ENCODE measurements around the gene SLC12A9.
"Not testable (repeated sequence)": the region's sequence is repeated elsewhere in the genome, so short reads cannot be mapped to it uniquely, and the experiment has no call there.

The SLC12A9 gene, protein sequence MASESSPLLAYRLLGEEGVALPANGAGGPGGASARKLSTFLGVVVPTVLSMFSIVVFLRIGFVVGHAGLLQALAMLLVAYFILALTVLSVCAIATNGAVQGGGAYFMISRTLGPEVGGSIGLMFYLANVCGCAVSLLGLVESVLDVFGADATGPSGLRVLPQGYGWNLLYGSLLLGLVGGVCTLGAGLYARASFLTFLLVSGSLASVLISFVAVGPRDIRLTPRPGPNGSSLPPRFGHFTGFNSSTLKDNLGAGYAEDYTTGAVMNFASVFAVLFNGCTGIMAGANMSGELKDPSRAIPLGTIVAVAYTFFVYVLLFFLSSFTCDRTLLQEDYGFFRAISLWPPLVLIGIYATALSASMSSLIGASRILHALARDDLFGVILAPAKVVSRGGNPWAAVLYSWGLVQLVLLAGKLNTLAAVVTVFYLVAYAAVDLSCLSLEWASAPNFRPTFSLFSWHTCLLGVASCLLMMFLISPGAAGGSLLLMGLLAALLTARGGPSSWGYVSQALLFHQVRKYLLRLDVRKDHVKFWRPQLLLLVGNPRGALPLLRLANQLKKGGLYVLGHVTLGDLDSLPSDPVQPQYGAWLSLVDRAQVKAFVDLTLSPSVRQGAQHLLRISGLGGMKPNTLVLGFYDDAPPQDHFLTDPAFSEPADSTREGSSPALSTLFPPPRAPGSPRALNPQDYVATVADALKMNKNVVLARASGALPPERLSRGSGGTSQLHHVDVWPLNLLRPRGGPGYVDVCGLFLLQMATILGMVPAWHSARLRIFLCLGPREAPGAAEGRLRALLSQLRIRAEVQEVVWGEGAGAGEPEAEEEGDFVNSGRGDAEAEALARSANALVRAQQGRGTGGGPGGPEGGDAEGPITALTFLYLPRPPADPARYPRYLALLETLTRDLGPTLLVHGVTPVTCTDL

DNA sequence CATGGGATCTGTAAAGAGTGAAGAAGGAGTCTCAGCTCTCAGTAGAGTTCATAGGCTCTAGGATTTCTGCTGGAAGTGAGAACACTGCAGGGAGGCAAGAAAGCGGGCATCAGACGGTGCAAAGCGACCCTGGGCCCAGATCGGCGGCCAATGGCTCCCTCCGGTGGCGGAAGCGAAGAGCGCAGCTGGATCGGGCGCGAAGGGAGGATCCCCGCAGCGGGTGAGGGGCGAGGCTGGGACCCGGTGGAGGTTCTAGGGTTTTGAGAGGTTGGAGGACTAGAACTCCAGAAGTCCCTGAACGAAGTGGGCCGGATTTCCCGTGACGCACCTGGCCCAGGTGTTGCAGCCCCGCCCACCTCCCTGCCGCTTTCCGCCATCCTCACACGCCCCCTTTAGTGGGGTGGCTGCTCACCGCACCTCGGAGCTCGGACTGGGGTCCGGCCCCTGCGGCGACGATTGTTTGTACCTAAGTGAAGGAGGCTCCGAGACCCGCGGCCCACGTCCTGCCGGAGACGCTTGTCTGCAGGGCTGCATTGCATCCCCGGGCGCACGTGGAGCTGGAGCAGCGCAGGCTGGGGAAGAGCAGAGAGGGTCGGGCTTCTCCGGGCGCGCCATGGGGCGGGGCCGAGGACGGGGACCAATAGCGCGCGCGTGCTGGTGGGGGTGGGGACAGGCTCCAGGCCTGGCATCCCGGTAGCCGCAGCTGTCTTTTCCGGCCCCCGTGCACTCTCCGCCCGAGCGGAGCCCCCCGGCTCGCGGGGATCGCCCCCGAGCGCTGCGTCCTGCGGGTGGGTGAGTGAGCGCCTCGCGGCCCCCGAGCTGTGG lies at the start of gene SLC12A9:
Gene SLC12A9, plus strand, starts transcription at position 666 of the 825 bp plus-strand sequence. CDS start 1,485 bp downstream, outside the sequence.
- peak within 1 kb of the TSS; percentile 60 to 85 (median 69) for H3K4me3 ChIP-seq
- H3K27ac ChIP-seq = peak within 1 kb of the TSS in 20 of 21 experiments; percentile 31 to 88 (median 74)

DNA sequence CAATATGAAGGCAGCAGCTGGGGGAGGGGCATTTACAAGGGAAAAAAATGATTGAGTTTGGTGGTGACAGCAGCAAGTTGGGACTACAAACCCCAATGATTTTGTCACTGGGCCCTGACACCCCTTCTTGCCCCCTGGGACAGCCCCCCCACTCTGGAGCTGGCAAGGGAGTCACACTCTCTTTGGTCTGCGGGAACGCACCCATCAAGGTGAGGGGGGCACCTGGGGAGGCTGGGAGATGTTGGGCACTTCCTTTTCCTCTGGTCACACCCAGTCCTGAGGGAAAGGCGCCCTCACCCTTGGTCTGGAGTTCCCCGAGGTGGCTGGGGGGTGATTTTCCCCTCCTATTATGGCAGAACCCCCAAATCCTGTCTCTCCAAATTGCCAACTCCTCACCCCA lies 49.6 kb upstream of the SLC12A9 start:
- Histone ChIP-seq H3K4me3 (peak overlapping the region in 1 of 7 experiments; percentile 2), H3K27ac (peak overlapping the region in 18 of 21 experiments; percentile 16 to 79 (median 57))

DNA sequence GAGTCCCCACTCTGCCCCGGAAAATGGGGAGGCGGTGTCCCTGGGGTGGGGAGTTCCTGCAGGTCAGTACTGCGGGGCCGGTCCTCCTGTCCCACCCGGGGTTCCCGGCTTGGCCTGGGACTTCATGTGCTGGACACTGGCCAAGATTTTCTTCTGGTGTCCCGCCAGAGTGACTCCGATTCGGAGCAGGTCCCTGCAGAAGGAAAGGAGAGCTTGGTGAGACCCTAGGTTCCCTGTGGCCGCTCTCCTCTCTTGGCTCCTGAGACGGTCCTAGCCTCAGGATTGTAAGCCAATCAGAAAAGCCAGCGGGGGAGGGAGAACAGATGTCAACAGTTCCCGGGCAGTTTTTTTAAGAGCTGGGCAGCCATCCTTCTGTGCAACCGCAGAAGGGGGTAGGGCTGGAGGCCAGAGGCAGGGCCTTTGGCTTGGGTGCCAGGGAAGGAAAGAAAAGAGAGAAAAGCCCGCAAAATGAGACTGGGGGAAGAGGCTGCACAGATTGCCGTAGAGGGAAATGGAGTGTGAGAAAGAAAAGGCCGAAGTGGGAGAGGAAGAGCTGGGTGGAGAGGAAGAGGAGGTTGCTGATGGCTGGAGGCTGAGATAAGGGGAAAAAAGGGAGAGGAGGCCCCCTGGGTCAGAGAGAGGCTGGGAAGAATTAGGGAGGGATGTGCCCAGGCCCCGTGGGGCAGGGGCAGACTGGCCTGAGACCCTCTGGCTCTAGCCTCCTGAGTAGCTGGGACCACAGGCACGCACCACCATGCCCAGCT lies 48.9 kb upstream of the SLC12A9 start:
- H3K27ac ChIP-seq = peak overlapping the region in 19 of 21 experiments; percentile 16 to 79 (median 56)
- peak overlapping the region in 1 of 7 experiments; percentile 2 for H3K4me3 ChIP-seq

DNA sequence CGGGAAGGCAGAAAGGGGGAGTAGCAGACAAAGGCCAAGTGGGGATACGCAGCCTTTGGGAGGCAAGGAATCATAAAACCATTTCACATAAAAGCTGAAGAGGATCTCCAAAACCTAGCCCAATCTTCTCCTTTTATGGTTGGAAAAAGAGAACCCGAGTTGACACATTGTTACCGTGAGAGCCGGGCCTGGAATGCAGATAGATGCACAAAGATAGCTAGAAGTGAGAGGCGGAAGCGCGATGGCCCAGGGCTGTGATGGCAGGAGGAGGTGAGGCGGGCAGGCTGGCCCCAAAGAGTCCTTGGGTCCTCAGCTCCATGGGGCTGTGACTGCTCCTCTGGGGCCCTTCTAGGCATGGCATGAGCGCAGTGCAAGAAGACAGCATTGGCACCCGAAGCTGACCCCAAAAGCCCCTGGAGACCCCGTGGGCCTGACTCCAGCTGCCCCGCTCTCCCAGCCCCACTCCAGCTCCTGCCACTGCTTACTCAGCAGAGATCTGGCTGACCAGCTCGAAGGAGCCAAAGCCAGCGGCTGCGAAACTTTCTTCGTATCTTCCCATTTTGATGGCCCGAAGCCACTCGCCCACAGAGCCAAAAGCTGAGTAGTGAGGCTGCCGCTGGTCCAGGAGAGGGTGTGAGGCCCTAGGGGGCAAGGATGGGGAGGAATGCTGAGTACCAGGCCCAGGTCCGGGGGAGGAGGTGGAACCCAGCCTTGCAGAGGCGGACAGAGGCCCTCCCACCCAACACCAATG lies 47.7 kb upstream of the SLC12A9 start:
- no peak overlapping the region for H3K4me3 ChIP-seq
- no peak overlapping the region for H3K27ac ChIP-seq

DNA sequence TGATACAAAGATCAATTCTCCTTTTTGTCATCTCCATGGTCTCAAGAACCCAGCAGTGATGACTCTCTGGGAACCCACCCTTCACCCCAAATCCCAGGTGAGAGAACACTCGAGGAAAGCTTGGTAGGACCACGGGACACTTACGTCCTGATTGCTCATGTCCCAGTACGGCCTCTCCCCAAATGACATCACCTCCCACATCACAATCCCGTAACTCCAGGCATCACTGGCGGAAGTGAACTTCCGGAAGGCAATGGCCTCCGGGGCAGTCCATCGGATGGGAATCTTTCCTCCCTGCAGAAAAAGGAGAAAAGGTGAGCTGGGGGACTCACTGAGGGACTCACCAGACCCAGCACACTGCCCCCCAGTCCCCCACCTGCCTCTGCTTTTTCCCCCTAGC lies 46.2 kb upstream of the SLC12A9 start:
- Histone ChIP-seq H3K4me3 (no peak overlapping the region), H3K27ac (no peak overlapping the region)

DNA sequence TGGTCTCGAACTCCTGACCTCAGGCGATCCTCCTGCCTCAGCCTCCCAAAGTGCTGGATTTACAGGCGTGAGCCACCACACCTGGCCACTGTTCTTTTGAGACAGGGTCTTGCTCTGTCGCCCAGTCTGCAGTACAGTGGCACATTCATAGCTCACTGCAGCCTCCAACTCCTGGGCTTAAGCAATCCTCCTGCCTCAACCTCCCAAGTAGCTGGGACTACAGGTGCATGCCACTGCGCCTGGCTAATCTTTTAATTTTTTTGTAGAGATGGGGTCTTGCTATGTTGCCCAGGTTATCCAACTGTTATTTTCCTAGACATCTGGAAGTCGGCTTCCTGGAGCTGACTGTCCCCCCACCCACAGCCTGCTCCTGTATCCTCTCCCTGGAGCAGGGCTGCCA lies 45.6 kb upstream of the SLC12A9 start:
- not testable (repeated sequence) for H3K4me3 ChIP-seq, H3K27ac ChIP-seq

DNA sequence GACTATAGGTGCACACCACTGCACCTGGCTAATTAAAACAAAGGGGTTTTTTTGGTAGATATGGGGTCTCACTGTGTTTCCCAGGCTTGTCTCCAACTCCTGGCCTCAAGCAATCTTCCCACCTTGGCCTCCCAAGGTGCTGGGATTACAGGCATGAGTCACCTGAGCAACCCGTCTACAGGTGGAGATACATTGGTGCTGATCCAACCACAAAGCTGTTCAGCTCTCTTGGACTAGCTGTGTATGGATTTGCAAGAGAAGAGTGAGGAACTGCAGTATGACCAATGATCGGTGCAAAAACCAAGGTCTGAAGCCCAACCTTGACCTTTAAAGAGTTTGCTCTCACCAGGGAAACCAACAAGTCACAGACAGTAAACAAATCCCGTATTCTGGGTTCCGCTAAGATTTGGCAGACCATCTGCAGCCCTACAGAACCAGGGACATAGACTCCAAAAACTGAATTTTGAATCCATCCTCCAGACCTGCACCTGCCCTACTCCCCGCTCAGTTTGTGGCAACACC lies 44.1 kb upstream of the SLC12A9 start:
- Histone ChIP-seq H3K4me3 (no peak overlapping the region), H3K27ac (no peak overlapping the region)

DNA sequence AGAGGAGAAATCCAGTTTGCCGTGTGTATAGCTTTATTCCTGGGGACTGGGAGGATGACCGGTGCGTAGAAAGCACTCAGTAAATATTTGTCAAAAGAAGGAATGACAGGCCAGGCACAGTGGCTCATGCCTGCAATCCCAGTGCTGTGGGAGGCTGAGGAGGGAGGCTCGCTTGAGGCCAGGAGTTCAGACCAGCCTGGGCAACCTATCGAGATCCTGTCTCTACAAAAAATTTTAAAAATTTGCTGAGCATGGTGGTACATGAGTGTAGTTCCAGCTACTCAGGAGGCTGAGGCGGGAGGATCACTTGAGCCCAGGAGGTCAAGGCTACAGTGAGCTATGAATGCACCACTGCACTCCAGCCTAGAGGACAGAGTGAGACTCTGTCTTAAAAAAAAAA lies 41.0 kb upstream of the SLC12A9 start:
- H3K27ac ChIP-seq = no peak overlapping the region

DNA sequence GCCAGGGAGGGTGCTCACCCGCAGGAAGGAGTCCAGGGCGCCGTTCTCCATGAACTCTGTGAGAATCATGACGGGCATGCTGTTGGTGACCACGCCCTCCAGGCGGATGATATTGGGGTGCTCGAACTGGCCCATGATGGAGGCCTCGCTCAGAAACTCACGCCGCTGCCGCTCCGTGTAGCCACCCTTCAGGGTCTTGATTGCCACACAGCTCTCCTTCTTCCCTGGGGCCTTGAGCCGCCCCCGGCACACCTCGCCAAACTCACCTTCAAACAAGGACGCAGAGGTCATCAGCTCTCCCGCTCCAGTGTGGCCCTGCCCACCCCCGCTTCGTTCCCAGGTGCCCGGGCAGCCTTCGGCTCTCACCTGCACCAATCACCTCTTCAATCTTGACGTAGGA lies 39.8 kb upstream of the SLC12A9 start:
- no peak overlapping the region for H3K4me3 ChIP-seq
- no peak overlapping the region for H3K27ac ChIP-seq

More for the DNA sequence above, 41.0 kb upstream of the SLC12A9 start:
- no peak overlapping the region for H3K4me3 ChIP-seq

DNA sequence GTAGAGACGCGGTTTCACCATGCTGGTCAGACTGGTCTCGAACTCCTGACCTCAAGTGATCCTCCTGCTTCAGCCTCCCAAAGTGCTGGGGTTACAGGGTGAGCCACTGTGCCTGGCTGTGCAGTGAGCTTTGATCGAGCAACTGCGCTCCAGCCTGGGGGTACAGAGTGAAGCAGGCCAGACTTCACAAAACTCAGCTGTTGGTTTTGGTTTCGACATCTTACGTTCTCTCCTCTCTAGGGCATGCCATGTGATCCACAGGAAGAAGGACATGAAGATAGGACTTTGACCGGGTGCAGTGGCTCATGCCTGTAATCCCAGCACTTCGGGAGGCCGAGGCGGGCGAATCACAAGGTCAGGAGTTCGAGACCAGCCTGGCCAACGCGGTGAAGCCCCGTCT lies 36.0 kb upstream of the SLC12A9 start:
- not testable (repeated sequence) for H3K27ac ChIP-seq, H3K4me3 ChIP-seq

DNA sequence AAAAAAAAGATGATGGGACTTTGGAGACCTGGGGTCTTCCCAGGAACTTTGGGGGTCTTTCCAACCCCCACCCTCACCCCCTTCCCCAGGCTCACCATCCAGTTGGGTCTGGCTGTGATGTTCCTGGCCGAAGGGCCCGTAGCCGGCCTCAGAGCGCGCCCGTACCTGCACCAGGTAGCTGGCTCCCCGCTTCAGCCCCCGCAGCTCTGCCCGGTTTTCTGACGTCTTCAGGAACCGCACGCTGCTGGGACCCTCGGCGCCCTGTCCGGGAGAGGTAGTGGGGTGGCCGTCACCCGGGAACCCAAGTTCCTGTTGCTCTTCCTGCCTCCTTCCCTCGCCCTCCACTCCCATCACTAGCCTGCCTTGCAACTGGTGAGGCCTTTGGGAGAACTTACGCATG lies 35.4 kb upstream of the SLC12A9 start:
- Histone ChIP-seq H3K4me3 (no peak overlapping the region), H3K27ac (no peak overlapping the region)

DNA sequence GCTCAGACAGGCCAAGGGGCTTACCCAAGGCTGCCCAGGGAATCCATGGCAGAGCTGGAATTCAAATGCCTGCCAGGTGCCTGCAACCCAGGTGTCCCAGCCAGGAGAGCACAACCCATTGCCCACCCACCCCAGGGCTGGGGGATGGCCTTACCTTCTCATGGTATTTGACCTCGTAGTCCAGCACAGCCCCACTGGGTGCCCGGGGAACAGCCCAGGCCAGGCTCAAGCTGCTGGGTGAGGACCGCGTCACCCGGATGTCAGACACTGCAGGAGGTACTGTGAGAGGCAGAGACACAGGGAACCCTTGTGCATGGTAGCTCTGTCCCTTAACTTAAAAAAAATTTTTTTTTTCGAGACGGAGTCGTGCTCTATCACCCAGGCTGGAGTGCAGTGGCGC lies 34.1 kb upstream of the SLC12A9 start:
- Histone ChIP-seq H3K4me3 (no peak overlapping the region), H3K27ac (no peak overlapping the region)

DNA sequence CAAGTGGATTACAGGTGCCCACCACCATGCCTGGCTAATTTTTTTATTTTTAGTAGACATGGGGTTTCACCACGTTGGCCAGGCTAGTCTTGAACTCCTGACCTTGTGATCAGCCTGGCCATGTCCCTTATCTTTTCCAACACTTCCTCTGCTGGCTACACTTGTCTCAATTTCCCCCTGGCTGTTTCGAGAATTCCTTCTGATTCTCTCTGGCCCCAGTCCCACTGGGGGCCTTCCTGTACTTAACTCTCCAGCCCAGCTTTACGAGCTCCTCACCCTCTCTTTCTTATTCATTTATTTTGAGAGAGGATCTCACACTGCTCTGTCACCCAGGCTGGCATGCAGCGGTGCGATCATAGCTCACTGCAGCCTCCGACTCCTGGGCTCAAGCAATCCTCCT lies 33.7 kb upstream of the SLC12A9 start:
- no peak overlapping the region for H3K27ac ChIP-seq
- H3K4me3 ChIP-seq = no peak overlapping the region

DNA sequence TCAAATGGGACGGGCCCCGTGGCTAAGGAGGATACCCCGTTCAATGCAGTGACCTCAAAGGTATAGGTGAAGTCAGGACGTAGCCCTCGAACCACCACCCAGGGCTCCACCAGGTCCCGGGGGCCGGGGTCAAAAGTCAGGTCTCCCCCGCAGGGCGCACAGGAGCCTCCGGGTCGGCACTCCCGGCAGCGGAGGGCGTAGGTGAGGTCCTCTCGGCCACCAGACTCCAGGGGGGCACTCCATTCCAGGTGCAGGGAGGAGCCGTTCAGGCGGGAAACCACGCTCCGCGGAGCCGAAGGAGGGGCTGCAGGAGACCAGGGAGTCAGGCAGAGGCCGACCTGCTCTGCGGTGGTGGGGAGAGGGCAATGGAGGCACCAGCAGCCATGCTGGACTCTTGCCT lies 32.9 kb upstream of the SLC12A9 start:
- Histone ChIP-seq H3K27ac (no peak overlapping the region), H3K4me3 (no peak overlapping the region)

DNA sequence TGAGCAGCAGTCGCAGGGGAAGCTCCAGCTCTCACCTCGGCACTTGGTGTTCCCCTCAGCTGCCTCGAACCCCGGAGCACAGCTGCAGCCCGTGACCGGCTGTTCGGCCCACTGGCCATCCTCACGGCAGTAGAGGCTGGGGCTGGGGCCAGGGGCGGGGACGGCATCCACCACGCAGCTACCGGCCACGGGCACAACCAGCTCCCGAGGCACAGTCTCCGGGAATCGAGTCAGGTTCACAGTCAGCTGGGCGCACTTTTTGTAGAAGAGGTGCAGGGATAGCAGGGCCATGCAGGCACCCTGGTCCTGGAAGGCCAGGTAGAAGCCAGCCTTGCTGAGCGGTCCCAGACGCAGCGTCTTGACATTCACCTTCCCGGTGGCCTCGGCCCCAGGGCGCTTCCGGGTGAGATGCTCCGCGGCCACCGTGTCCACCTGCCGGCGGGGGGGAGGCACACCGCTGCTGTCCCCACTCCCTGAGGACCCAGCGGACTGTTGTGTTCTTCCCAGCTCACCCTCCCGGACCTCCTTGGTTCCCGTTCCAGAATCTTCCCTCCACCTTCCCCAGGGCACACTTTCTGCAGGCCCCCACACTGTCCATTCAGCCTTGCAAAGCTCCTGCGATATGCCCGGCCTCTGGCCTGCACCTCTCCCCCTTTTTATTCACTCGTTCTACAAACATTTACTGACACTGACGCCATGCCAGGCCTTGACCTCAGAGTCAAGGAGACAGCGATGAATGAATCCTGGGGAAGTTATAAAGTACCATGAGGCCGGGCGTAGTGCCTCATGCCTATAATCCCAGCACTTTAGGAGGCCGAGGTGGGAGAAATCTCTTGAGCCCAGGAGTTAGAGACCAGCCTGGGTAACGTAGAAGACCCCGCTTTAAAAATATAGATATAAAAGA lies 30.0 kb upstream of the SLC12A9 start:
- H3K4me3 ChIP-seq = no peak overlapping the region
- no peak overlapping the region for H3K27ac ChIP-seq

DNA sequence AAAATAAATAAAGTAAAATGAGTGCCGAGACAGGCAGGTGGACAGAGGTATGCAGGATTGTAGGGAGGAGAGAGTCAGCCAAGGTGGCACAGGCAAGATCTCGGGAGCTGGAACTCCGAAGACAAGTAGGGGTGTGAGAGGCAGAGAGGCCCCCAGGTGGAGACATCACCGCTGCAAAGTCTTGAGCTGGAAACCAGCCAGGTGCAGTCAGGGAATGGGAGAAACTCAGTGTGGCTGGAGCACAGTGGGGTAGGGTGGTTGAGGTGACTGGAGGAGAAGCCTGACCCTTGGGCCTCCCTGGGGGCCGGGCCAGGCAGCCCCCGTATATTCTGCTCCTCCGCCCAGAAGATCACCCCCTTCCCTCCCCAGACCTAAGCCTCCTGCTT lies 29.4 kb upstream of the SLC12A9 start:
- Histone ChIP-seq H3K4me3 (no peak overlapping the region), H3K27ac (no peak overlapping the region)

DNA sequence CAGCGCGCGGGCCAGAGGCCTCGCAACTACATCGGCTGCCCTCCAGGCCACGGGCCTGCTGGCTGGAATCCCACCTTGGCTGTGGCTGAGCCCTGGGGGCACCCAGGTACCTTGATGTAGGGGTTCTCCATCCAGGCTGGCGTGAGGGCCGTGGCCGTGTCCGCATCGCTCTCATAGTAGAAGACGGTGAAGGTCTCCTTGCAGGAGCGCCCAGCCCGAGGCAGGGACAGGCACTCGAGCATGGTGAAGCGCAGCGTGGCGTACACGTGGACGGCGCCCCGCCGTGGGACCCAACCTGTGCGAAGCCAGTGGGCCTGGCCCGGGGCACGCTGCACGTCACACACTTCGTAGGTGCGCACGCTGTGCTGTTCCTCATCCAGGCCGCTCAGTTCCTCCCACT lies 29.0 kb upstream of the SLC12A9 start:
- no peak overlapping the region for H3K27ac ChIP-seq
- H3K4me3 ChIP-seq = no peak overlapping the region

Data from skin epidermis (tissue), 12 donors.